Neural progenitor cell (in vitro differentiated cells): ENCODE results near the gene FAM162A. TPM values are rescaled to one million over a fixed set of nuclear protein-coding genes. Genes with fewer than 3 reads are reported as not detected.

Experiments
- DNase-seq: peaks from one replicate; pipeline ENCODE4 v3.0.0-alpha.2; 2016; ENCODE audit warnings: low spot score
- H2AFZ ChIP-seq: fragments of 200-600 bp; sonication (generic); replicated peaks from 2 replicates; pipeline ENCODE4 v1.6.1; 2016; ENCODE audit warnings: antibody characterized with exemption
- H3F3A ChIP-seq: fragments of 200-600 bp; sonication (generic); 2 replicates; pipeline ENCODE4 v1.6.1; 2016; ENCODE audit warnings: antibody characterized with exemption, low read depth
- H3K27ac ChIP-seq: fragments of 200-600 bp; sonication (generic); 2 replicates; pipeline ENCODE4 v1.5.1; 2016; ENCODE audit warnings: mild to moderate bottlenecking
- H3K27me3 ChIP-seq: fragments of 200-600 bp; sonication (generic); 2 replicates; pipeline ENCODE4 v1.6.1; 2016; ENCODE audit warnings: mild to moderate bottlenecking, moderate library complexity
- H3K36me3 ChIP-seq: fragments of 200-600 bp; sonication (generic); 2 replicates; pipeline ENCODE4 v1.5.1; 2016
- H3K4me1 ChIP-seq: fragments of 200-600 bp; sonication (generic); 2 replicates; pipeline ENCODE4 v1.6.1; 2016; ENCODE audit warnings: mixed run types
- H3K4me2 ChIP-seq: fragments of 200-600 bp; sonication (generic); 2 replicates; pipeline ENCODE4 v1.6.1; 2016
- H3K4me3 ChIP-seq: fragments of 200-600 bp; sonication (generic); 2 replicates; pipeline ENCODE4 v1.5.1; 2016
- H3K79me2 ChIP-seq: fragments of 200-600 bp; sonication (generic); 2 replicates; pipeline ENCODE4 v1.6.1; 2016; ENCODE audit warnings: low read depth
- H3K9ac ChIP-seq: fragments of 200-600 bp; sonication (generic); 2 replicates; pipeline ENCODE4 v1.6.1; 2016
- H3K9me3 ChIP-seq: fragments of 200-600 bp; sonication (generic); 2 replicates; pipeline ENCODE4 v1.5.1; 2016; ENCODE audit warnings: low read depth
- H4K20me1 ChIP-seq: fragments of 200-600 bp; sonication (generic); 2 replicates; pipeline ENCODE4 v1.6.1; 2016; ENCODE audit warnings: low read depth
- H3K27ac Mint-ChIP-seq: 3 replicates; pipeline ENCODE4 v1.8.0; 2021; ENCODE audit warnings: mixed read lengths
- H3K27me3 Mint-ChIP-seq: 2 replicates; pipeline ENCODE4 v1.8.0; 2022; ENCODE audit warnings: low read depth, mild to moderate bottlenecking, inconsistent platforms, moderate library complexity, mixed read lengths; ENCODE audit not compliant: insufficient read depth
- H3K36me3 Mint-ChIP-seq: 3 replicates; pipeline ENCODE4 v1.8.0; 2021; ENCODE audit warnings: mixed read lengths
- H3K4me1 Mint-ChIP-seq: 3 replicates; pipeline ENCODE4 v1.8.0; 2021; ENCODE audit warnings: mixed read lengths
- H3K4me3 Mint-ChIP-seq: 3 replicates; pipeline ENCODE4 v1.8.0; 2021; ENCODE audit warnings: mild to moderate bottlenecking, moderate library complexity, mixed read lengths
- H3K9me3 Mint-ChIP-seq: 3 replicates; pipeline ENCODE4 v1.8.0; 2020; ENCODE audit warnings: mixed read lengths
- CTCF ChIP-seq: fragments of 200-600 bp; sonication (generic); IDR thresholded peaks from 2 replicates; pipeline ENCODE4 v1.5.1; 2017; ENCODE audit warnings: antibody characterized with exemption, mild to moderate bottlenecking
- EZH2 ChIP-seq: fragments of 200-600 bp; sonication (generic); IDR thresholded peaks from 2 replicates; pipeline ENCODE4 v1.6.1; 2017; ENCODE audit warnings: antibody characterized with exemption, mild to moderate bottlenecking, moderate library complexity
- EZH2phosphoT487 ChIP-seq: fragments of 200-600 bp; sonication (generic); IDR thresholded peaks from 2 replicates; pipeline ENCODE4 v1.6.1; 2017; ENCODE audit warnings: antibody characterized with exemption
- total RNA-seq: library from RNA; depleted of rRNA; stranded (reverse); fragments of >200 nt; gene quantifications from 2 replicates; pipeline ENCODE4 v1.2.3, GENCODE V29; 2015; ENCODE audit warnings: low replicate concordance

The FAM162A gene
- total RNA-seq, 1 donor from 2014 or later: 66.1 TPM

- Mint-ChIP-seq H3K4me1 (no peaks in the 10 kb centered on the region), H3K27ac (no peak overlapping the region), H3K36me3 (no peaks in the 10 kb centered on the region), H3K9me3 (no peaks in the 10 kb centered on the region), H3K27me3 (no peaks in the 10 kb centered on the region), H3K4me3 (no peak overlapping the region)
- Histone ChIP-seq H3K79me2 (no peaks in the 10 kb centered on the region), H3K4me1 (no peaks in the 10 kb centered on the region), H3K9me3 (no peaks in the 10 kb centered on the region), H3K9ac (no peak overlapping the region), H4K20me1 (no peaks in the 10 kb centered on the region), H3K27me3 (no peaks in the 10 kb centered on the region), H3K36me3 (no peaks in the 10 kb centered on the region), H2AFZ (no peak overlapping the region), H3K27ac (no peak overlapping the region), H3K4me3 (no peak overlapping the region), H3F3A (no peaks in the 10 kb centered on the region), H3K4me2 (no peak overlapping the region)
- TF ChIP-seq EZH2phosphoT487: no peak
- TF ChIP-seq EZH2: no peak
- no peak for TF ChIP-seq CTCF
- DNase-seq: no peak
Observed at GRCh38 chr3:122349171-122349570, 34.8 kb upstream of the FAM162A start.

- no peak overlapping the region for H3K9ac ChIP-seq
- H3K4me2 ChIP-seq: no peak overlapping the region
- H3F3A ChIP-seq: no peaks in the 10 kb centered on the region
- H2AFZ ChIP-seq: no peak overlapping the region
- H4K20me1 ChIP-seq: no peaks in the 10 kb centered on the region
- H3K27ac ChIP-seq: no peak overlapping the region
- Mint-ChIP-seq H3K4me3 (no peak overlapping the region), H3K9me3 (no peaks in the 10 kb centered on the region), H3K27me3 (no peaks in the 10 kb centered on the region), H3K4me1 (no peaks in the 10 kb centered on the region), H3K27ac (no peak overlapping the region), H3K36me3 (no peaks in the 10 kb centered on the region)
- TF ChIP-seq EZH2: no peak
- TF ChIP-seq EZH2phosphoT487: no peak
- no peak for TF ChIP-seq CTCF
- no peaks in the 10 kb centered on the region for H3K36me3 ChIP-seq
- H3K79me2 ChIP-seq: no peaks in the 10 kb centered on the region
- H3K9me3 ChIP-seq: no peaks in the 10 kb centered on the region
- H3K4me1 ChIP-seq: no peaks in the 10 kb centered on the region
- no peak overlapping the region for H3K4me3 ChIP-seq
- no peaks in the 10 kb centered on the region for H3K27me3 ChIP-seq
- no peak for DNase-seq
Observed at GRCh38 chr3:122350814-122351418, 33.1 kb upstream of the FAM162A start.

GRCh38 chr3:122351612-122352011, 32.4 kb upstream of the FAM162A start:
- no peak overlapping the region for H3K27ac ChIP-seq
- H3F3A ChIP-seq: no peaks in the 10 kb centered on the region
- no peaks in the 10 kb centered on the region for H3K27me3 ChIP-seq
- Mint-ChIP-seq H3K27me3 (no peaks in the 10 kb centered on the region), H3K4me3 (no peak overlapping the region), H3K9me3 (no peaks in the 10 kb centered on the region), H3K27ac (no peak overlapping the region), H3K4me1 (no peaks in the 10 kb centered on the region), H3K36me3 (no peaks in the 10 kb centered on the region)
- no peaks in the 10 kb centered on the region for H3K9me3 ChIP-seq
- H2AFZ ChIP-seq: no peak overlapping the region
- no peaks in the 10 kb centered on the region for H3K79me2 ChIP-seq
- DNase-seq: no peak
- TF ChIP-seq CTCF: no peak
- TF ChIP-seq EZH2: no peak
- TF ChIP-seq EZH2phosphoT487: no peak
- no peak overlapping the region for H3K4me2 ChIP-seq
- no peak overlapping the region for H3K9ac ChIP-seq
- H4K20me1 ChIP-seq: no peaks in the 10 kb centered on the region
- H3K36me3 ChIP-seq: no peaks in the 10 kb centered on the region
- H3K4me1 ChIP-seq: no peaks in the 10 kb centered on the region
- no peak overlapping the region for H3K4me3 ChIP-seq
